GM19397 (cell line): ENCODE results near the gene PPP2R2D.

ENCODE experiments used
- ATAC-seq: cut with Tn5 transposase; IDR thresholded peaks from one replicate; pipeline ENCODE4 v1.9.1; 2021; ENCODE audit warnings: mild to moderate bottlenecking, moderate library complexity; ENCODE audit not compliant: unreplicated experiment

PPP2R2D gene

GRCh38 chr10:131886237-131886636 is 14.6 kb upstream of the PPP2R2D start:
- no peak for ATAC-seq

- ATAC-seq, result no peak
Measured at GRCh38 chr10:131888186-131888604, 12.6 kb upstream of the PPP2R2D start.

DNA sequence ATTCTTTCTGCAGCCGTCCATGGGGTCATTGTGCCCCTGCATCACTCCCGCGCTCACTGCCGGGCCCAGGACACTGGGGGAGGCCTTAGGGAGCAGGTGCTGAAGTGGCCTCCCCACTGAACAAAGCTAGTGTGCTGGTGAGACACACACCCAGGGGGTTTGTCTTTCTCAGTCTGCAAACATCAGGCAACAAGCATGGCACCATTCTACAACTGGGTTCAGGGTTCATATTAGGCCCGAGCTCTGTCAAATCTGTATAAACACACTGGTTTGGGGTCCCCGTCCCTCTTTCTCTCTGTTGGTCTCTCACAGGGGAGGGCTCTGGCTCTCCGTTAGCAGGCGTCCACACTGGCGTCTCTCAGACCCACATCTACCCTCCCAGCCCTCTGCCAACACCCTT is 11.1 kb upstream of the PPP2R2D start:
- no peak for ATAC-seq

- no peak for ATAC-seq
Measured at GRCh38 chr10:131890276-131891195, 10.3 kb upstream of the PPP2R2D start.

- ATAC-seq, result no peak
Measured at GRCh38 chr10:131891196-131891928, 9.4 kb upstream of the PPP2R2D start.

- no peak for ATAC-seq
Measured at GRCh38 chr10:131891929-131892805, 8.6 kb upstream of the PPP2R2D start.

DNA sequence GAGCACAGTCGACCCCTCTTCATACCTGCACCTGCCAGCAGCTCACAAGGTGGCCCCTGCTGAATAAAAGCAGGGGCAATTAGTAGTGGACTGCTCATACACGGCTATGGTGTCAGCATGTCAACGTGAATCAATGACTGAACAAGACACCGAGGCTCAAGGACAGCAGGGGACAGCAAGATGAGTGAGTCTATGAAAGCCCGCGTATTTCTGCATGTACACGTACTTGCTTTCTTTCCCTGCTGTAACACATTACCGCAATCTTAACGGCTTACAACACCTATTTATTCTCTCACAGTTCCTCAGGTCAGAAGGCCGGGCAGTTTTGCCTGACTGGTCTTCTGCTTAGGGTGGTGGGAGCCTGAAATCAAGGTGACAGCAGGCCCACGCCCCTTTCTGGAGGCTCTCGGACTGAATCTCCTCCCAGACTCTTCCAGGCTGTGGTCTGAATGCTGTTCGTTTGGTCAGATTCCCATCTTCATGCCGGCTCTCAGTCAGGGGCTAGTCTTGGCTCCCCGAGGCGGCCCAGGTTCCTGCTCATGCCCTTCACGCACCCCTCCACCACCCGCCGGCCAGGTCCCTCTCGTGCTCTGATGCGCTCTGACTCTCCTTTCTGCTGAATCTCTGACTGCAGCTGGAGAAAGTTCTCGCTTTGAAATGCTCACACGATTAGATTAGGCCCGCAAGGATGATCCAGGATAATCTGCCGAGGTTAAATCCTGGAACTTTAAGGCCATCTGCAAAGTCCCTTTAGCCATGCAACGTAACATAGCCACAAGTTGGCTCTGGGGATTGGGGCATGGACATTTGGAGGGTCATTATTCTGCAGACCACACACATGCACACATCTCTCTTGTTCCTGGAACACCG is 7.8 kb upstream of the PPP2R2D start:
- ATAC-seq, result no peak

DNA sequence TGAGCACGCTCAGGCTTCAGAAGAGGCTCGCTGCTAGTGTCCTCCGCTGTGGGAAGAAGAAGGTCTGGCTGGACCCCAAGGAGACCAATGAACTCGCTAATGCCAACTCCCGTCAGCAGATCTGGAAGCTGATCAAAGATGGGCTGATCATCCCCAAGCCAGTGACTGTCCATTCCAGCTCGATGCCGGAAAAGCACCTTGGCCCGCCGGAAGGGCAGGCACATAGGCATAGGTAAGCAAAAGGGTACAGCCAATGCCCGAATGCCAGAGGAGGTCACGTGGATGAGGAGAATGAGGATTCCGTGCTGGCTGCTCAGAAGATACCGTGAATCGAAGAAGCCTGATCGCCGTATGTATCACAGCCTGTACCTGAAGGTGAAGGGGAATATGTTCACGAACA is 5.7 kb upstream of the PPP2R2D start:
- ATAC-seq, result no peak

GRCh38 chr10:131896403-131896802 is 4.4 kb upstream of the PPP2R2D start:
- no peak for ATAC-seq

GRCh38 chr10:131897297-131897899 is 3.4 kb upstream of the PPP2R2D start:
- no peak for ATAC-seq

DNA sequence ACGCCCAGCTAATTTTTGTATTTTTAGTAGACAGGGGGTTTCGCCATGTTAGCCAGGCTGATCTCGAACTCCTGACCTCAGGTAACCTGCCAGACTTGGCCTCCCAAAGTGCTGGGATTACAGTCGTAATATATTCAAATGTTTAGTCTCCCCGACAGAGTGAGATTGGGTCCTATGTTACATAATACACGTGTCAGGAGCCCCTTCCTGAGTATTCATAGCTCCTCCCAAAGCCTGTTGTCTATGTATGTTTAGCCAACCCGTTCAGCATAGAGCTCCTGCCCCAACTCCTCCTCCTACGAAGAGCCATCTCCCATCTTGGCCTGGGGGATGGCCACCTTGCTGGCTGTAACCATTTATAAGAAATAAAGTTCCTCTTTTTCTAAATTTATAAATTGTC is 2.7 kb upstream of the PPP2R2D start:
- ATAC-seq, result no peak

DNA sequence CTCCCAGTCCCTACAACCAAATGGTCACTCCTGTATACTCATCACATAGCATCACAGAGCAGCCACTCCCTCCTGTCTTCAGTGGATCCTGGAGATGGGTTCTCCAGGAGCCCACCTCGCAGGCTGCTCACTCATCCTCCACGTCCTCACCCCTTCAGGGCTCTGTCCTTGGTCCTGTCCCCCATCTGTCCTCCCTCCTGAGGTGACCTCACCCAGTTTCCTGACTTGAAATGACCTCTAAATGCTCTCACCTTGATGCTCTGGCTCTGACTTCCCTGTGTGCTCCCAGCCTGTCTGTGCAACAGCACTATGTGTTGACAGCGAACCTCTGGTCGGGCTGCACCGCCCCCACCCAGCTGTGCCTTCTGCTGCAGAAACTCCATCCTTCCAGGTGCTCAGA is 2.1 kb upstream of the PPP2R2D start:
- no peak for ATAC-seq

- no peak for ATAC-seq
Measured at GRCh38 chr10:131899116-131899690, 1.6 kb upstream of the PPP2R2D start.

DNA sequence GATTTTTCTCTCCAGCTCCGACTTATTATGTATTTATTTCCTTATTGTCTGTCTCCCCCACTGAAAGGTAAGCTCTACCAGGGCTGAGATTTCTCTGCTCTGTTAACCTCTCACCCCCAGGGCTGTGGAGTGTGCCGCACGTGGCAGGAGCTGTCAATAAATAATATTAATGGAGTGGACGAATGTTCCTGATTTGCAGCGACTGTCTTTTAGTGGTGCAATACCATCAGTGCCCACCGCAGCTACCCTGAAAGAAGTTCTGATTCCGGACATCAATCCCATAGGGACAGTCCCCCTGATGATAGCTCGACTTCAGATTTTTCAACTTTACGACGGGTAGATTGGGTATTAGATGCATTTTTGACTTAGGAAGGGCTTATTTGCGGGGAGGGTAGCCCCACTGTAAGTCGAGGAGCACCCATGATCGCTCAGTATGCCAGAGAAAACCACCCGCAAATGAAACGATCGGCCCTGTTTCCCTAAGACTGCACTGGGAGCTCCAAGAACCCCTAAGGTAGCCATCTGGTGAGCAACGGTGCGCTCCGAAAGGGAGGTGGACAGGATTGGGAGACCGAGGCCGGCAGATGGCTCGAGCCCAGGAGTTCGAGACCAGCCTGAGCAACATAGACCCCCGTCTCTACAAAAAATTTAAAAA is 986 bp upstream of the PPP2R2D start:
- ATAC-seq, result no peak

- ATAC-seq, result peak; percentile 28
Measured at GRCh38 chr10:131901181-131901829, 497 bp downstream of the PPP2R2D start.

DNA sequence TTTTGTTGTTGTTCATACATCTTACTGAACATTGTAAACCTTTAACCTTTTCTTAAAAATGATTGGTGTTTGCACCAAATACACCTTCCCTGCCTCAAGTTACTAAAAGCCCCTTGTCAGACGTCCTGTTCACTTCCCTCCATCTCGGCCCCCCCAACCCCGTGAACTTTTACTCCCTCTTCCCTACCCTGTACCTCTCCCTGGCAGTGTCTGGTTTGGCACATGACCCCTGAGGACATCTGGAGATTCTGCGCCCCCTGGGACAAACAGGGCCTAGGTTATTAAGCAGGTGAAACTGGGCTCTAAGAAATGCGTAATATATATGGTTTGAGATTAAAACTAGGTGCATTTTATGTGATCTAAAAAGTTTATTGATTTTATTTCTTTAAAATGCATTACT is 1.4 kb downstream of the PPP2R2D start:
- ATAC-seq, result no peak

DNA sequence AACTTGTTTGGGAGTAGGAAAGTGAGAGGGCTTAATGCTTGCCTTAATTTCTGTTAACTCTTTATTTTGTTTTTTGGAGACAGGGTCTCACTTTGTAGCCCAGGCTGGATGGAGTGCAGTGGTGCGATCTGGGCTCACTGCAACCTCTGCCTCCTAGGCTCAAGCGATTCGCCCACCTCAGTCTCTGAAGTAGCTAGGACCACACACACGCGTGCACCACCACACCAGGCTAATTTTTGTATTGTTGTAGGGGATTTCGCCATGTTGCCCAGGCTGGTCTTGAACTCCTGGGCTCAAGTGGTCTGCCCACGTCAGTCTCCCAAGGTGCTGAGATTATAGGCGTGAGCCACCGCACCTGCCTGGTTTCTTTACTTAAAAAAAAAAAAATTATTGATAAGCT is 1.9 kb downstream of the PPP2R2D start:
- no peak for ATAC-seq

GRCh38 chr10:131905267-131905571 is 4.4 kb downstream of the PPP2R2D start:
- ATAC-seq, result no peak
